K562 treated with DMSO at 1 percent for 48 hours (cell line): ENCODE results near the gene DOK7. TPM values are rescaled to one million over a fixed set of nuclear protein-coding genes. Genes with fewer than 3 reads are reported as not detected.

Experiments used
- total RNA-seq: library from RNA; unstranded; fragments of 300-600 nt; gene quantifications from 2 replicates; pipeline ENCODE4 v1.2.3, GENCODE V29; 2022; ENCODE audit warnings: low replicate concordance; ENCODE audit errors: extremely low read depth

DOK7 gene, protein sequence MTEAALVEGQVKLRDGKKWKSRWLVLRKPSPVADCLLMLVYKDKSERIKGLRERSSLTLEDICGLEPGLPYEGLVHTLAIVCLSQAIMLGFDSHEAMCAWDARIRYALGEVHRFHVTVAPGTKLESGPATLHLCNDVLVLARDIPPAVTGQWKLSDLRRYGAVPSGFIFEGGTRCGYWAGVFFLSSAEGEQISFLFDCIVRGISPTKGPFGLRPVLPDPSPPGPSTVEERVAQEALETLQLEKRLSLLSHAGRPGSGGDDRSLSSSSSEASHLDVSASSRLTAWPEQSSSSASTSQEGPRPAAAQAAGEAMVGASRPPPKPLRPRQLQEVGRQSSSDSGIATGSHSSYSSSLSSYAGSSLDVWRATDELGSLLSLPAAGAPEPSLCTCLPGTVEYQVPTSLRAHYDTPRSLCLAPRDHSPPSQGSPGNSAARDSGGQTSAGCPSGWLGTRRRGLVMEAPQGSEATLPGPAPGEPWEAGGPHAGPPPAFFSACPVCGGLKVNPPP
- total RNA-seq, result not detected in 2 replicates

DNA sequence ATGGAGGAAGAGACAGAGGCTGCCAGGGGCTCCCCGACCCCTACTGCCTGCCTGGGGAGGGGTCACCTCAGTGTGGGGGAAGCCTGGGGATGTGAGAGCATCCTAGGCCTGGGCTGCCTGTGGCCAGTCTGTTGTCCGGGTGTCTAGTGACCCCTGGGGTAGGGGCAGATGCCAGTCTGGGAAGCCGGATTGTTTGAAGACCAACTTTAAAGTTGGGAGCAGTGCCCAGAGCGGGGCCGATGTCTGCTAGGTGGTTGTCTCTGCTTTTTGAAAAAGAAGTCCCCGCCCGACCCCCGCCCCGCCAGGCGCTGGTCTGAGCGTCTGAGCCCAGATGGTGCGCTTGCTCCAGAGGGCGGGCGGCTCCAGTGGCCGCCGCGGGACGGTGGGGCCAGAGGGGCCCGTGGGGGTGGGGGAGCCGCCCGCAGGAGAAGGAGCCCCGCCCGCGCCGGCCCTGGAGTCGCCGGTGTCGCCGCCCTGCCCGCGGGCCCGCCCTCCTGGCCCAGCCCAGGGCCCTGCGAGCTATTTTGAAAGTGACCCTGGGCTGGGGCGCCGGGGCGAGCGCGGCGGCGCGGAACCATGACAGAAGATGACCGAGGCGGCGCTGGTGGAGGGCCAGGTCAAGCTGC is at the start of gene DOK7:
DOK7 (plus strand) TSS at position 517 of the 626 bp plus-strand sequence; CDS start at position 587, 70 bp downstream.

DNA sequence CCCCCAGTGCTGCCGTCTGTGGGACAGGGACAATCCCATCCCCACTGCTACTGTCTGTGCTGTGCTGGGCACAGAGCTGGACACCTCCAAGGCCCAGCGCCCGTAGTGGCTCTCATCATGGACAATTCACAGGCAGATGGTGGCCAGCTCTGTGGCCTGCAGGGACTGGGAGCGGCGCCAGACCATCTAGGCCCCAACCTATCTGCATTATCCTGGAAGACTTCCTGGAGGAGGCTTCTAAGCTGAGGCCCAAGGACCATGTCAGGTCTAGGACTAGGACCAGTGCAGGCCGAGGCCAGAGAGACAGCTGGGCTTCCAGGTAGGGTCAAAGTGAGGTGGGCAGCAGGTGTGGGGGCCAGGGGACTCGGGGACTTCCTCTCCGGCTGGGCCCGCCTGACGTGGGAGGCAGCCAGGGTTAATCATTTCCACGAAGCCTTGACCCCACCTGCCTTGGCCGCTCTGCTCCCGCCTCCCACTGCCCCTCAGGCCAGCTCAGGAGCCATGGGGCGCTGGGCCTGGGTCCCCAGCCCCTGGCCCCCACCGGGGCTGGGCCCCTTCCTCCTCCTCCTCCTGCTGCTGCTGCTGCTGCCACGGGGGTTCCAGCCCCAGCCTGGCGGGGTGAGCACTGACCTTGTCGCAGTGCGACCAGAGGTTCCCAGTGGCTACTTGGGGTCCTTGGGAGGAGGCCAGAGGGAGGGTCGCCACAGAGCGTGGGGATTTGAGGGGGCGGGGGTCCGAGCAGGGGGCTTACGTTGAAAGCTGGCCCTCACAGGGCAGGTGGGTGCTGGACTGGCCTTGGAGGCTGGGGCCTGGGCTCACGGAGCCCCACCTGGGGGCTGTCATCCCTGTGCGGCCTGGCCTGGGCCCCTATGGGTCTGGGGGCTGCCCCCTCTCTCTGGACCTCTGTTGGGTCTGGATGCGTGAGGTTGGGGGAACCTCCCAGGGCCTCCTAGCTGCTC is 21.3 kb upstream of the DOK7 start, which contains the start of gene HGFAC:
HGFAC (plus strand) TSS at position 468 of the 959 bp plus-strand sequence; CDS start at position 502, 34 bp downstream.

DNA sequence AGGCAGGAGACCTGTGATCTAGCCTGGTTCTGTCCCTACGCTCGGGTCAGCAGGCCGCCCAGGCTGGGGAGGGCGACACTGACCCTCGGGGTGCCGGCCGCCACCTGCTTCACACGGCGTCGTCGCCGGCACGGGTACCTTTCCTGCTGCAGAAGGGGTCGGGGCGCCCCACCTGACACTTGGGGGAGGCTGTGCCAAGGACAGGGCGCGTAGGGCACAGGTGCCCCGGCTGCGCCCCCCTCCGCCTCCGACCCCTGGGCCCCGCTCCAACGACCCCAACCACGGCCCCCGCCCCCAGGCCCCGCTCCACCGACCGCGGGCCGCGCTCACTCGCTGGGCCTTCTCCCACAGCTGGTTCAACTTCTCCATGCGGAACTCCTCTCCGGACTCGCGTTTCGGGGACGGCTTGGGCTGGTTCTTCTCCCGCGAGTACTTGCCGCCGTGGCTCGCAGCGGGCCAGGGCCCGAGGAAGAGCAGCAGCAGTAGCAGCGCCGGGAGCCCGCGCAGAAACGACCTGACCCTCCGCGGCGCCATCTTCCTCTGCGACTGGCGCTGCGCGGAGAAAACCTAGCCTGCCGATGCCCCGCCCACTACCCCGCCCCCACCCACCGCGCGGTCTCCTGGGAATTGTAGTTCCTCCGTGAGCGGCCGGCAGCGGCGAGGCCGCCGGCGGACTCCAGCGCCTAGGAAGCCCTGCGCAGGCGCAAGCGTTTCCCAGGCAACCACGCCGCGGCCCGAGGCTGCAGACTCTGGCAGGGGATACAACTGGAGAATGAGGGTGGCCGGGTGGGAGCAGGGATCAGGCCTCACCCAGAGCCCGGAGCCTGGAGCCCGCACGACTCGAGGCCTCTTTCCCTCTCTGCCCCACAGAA is 69.0 kb downstream of the DOK7 start, which contains the start of gene LRPAP1:
LRPAP1 (minus strand) TSS at position 544 of the 872 bp plus-strand sequence; CDS start at position 534, 10 bp downstream.

Other genes starting within 250 kb of the DOK7 start
- not detected in 2 replicates for gene MSANTD1, start 214.1 kb upstream of the DOK7 start, total RNA-seq
- gene RGS12, start 170.3 kb upstream of the DOK7 start, total RNA-seq, result not detected in 2 replicates
- not detected in 2 replicates for gene HGFAC, start 21.3 kb upstream of the DOK7 start, total RNA-seq
- gene LRPAP1, start 69.1 kb downstream of the DOK7 start, total RNA-seq, result 456 TPM in 1 of 2 replicates, not detected in the other